Measurements from ENCODE around the gene OR10K2.
"Not testable (repeated sequence)": the region's sequence is repeated elsewhere in the genome, so short reads cannot be mapped to it uniquely, and the experiment has no call there.

OR10K2 gene

GRCh38 chr1:158426137-158426536 is at the start of gene OR10K2:
OR10K2 (minus strand) TSS chr1:158426237; CDS start chr1:158420866, 5,371 bp downstream.
- no peak for DNase-seq (ENCODE audit: low read depth in 1 of 2, low spot score in 1 of 2)

GRCh38 chr1:158471920-158472319 is 45.9 kb upstream of the OR10K2 start, which contains the start of gene OR10R2:
OR10R2 (plus strand) TSS chr1:158472220; CDS start chr1:158472326, 106 bp downstream.
- DNase-seq (ENCODE audit: low read depth in 1 of 2, low spot score in 1 of 2) = no peak

- DNase-seq (ENCODE audit: low read depth in 1 of 2, low spot score in 1 of 2) = no peak
These were observed 35.5 kb upstream of the OR10K2 start, which contains the start of gene OR10K1 for GRCh38 chr1:158461534-158461933. OR10K1 (plus strand) TSS chr1:158461834; CDS start chr1:158465562, 3,728 bp downstream.

GRCh38 chr1:158458263-158458662 is 32.2 kb upstream of the OR10K2 start:
- DNase-seq (ENCODE audit: low read depth in 1 of 2, low spot score in 1 of 2) = no peak

GRCh38 chr1:158457246-158457645 is 31.2 kb upstream of the OR10K2 start:
- DNase-seq (ENCODE audit: low read depth in 1 of 2, low spot score in 1 of 2) = no peak

- no peak for DNase-seq (ENCODE audit: low read depth in 1 of 2, low spot score in 1 of 2)
These were observed 28.5 kb upstream of the OR10K2 start for GRCh38 chr1:158454537-158454936.

GRCh38 chr1:158445376-158445775 is 19.3 kb upstream of the OR10K2 start:
- no peak for DNase-seq (ENCODE audit: low read depth in 1 of 2, low spot score in 1 of 2)

GRCh38 chr1:158434741-158435140 is 8.7 kb upstream of the OR10K2 start:
- DNase-seq (ENCODE audit: low read depth in 1 of 2, low spot score in 1 of 2) = no peak

- not testable (repeated sequence) for DNase-seq (ENCODE audit: low read depth in 1 of 2, low spot score in 1 of 2)
These were observed 4.1 kb upstream of the OR10K2 start for GRCh38 chr1:158430163-158430562.

GRCh38 chr1:158425027-158425426 is 1.0 kb downstream of the OR10K2 start:
- DNase-seq (ENCODE audit: low read depth in 1 of 2, low spot score in 1 of 2) = no peak

GRCh38 chr1:158422212-158422611 is 3.8 kb downstream of the OR10K2 start:
- DNase-seq (ENCODE audit: low read depth in 1 of 2, low spot score in 1 of 2) = no peak

- DNase-seq (ENCODE audit: low read depth in 1 of 2, low spot score in 1 of 2) = no peak
These were observed 8.5 kb downstream of the OR10K2 start for GRCh38 chr1:158417586-158417985.

GRCh38 chr1:158414651-158415345 is 11.2 kb downstream of the OR10K2 start:
- no peak for DNase-seq (ENCODE audit: low read depth in 1 of 2, low spot score in 1 of 2)

GRCh38 chr1:158407092-158407491 is 18.9 kb downstream of the OR10K2 start:
- no peak for DNase-seq (ENCODE audit: low read depth in 1 of 2, low spot score in 1 of 2)

GRCh38 chr1:158400871-158401270 is 25.2 kb downstream of the OR10K2 start:
- no peak for DNase-seq (ENCODE audit: low read depth in 1 of 2, low spot score in 1 of 2)

- DNase-seq (ENCODE audit: low read depth in 1 of 2, low spot score in 1 of 2) = no peak
These were observed 27.1 kb downstream of the OR10K2 start, which contains the start of gene OR10T2 for GRCh38 chr1:158398818-158399514. OR10T2 (minus strand) TSS chr1:158399466; CDS start chr1:158399466, 0 bp downstream.

- no peak for DNase-seq (ENCODE audit: low read depth in 1 of 2, low spot score in 1 of 2)
These were observed 29.4 kb downstream of the OR10K2 start for GRCh38 chr1:158396646-158397045.

- DNase-seq (ENCODE audit: low read depth in 1 of 2, low spot score in 1 of 2) = no peak
These were observed 32.6 kb downstream of the OR10K2 start for GRCh38 chr1:158393476-158393875.

- DNase-seq (ENCODE audit: low read depth in 1 of 2, low spot score in 1 of 2) = no peak
These were observed 34.9 kb downstream of the OR10K2 start for GRCh38 chr1:158391099-158391498.

GRCh38 chr1:158390331-158390730 is 35.7 kb downstream of the OR10K2 start:
- DNase-seq (ENCODE audit: low read depth in 1 of 2, low spot score in 1 of 2) = no peak

- no peak for DNase-seq (ENCODE audit: low read depth in 1 of 2, low spot score in 1 of 2)
These were observed 51.2 kb downstream of the OR10K2 start for GRCh38 chr1:158374860-158375259.

- DNase-seq (ENCODE audit: low read depth in 1 of 2, low spot score in 1 of 2) = not testable (repeated sequence)
These were observed 51.9 kb downstream of the OR10K2 start for GRCh38 chr1:158374101-158374500.

All from activated CD4-positive, alpha-beta T cell treated with anti-CD3 and anti-CD28 coated beads, Interleukin-2, amount 50 U/mL, for 24 hours (primary cell).